ENCODE measurements around the gene NOMO2.
A peak's percentile ranks its signal among the peaks of the same experiment; 100 is the strongest.
"Not testable (repeated sequence)": the region's sequence is repeated elsewhere in the genome, so short reads cannot be mapped to it uniquely, and the experiment has no call there.

The NOMO2 gene

DNA sequence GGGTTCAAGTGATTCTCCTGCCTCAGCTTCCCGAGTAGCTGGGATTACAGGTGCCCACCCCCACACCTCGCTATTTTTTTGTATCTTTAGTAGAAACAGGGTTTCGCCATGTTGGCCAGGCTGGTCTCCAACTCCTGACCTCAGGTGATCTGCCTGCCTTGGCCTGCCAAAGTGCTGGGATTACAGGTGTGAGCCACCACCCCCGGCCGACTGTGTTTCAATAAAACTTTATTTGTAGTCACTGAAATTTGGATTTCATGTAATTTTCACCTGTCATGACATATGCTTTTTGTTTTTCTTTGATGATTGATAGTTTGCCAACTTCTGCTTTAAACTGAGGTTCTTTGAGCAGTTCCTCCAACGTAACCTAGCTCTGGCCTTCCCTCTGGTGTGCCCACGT is 12.0 kb upstream of the NOMO2 start:
- H3K27ac ChIP-seq (replicated peaks); H3K27me3 ChIP-seq (ENCODE audit: insufficient read depth, poor library complexity, severe bottlenecking); DNase-seq (ENCODE audit: low read depth in 1 of 2, low spot score in 1 of 2); H3K4me3 ChIP-seq (replicated peaks; ENCODE audit: insufficient read depth, low read length): not testable (repeated sequence)

DNA sequence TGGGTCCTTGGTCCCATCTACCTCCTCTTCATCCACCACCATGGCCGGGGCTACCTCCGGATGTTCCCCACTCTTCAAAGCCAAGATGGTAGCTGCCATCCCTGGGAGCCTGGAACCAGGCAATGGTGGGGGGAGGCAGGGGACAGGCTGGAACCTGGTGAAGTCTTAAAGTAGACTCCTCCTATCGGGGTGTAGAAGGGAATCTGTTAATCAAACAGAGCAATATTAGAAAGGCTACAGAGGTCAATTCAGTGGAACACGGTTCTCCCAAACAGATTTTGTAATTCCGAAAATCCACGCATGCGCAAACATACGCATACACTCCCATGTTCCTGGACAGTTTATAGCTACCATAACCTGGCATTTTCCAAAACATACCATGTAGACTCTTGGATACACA is 11.1 kb upstream of the NOMO2 start:
- not testable (repeated sequence) for H3K27me3 ChIP-seq (ENCODE audit: insufficient read depth, poor library complexity, severe bottlenecking); DNase-seq (ENCODE audit: low read depth in 1 of 2, low spot score in 1 of 2); H3K4me3 ChIP-seq (replicated peaks; ENCODE audit: insufficient read depth, low read length); H3K27ac ChIP-seq (replicated peaks)

DNA sequence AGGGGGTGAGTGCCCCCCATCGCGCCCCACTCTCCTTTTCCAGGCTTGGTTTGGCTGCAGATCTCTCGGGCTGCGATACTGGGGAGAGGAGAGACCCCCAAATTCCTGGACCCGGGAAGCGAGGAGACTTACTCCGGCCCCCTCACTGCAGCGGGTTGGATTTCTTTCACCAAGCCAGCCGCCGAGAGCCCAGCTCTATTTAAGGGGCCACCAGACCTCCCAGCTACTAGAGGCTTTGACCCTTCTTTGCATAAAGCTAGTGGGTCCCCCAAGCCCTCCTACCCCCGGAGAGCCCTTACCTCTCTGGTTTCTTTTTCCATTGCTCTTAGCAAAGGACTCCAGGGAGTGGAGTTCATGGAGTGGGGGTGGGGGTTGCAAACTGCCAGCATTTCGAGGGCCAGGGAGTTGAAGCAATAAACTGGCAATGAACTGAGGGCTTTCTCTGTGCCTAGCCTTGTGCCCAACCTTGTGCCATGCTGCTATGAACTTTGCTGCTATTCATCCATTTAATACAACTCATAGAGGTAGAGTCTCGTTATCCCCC is 9.5 kb upstream of the NOMO2 start:
- H3K4me3 ChIP-seq (replicated peaks; ENCODE audit: insufficient read depth, low read length); H3K27ac ChIP-seq (replicated peaks); DNase-seq (ENCODE audit: low read depth in 1 of 2, low spot score in 1 of 2): not testable (repeated sequence)

DNA sequence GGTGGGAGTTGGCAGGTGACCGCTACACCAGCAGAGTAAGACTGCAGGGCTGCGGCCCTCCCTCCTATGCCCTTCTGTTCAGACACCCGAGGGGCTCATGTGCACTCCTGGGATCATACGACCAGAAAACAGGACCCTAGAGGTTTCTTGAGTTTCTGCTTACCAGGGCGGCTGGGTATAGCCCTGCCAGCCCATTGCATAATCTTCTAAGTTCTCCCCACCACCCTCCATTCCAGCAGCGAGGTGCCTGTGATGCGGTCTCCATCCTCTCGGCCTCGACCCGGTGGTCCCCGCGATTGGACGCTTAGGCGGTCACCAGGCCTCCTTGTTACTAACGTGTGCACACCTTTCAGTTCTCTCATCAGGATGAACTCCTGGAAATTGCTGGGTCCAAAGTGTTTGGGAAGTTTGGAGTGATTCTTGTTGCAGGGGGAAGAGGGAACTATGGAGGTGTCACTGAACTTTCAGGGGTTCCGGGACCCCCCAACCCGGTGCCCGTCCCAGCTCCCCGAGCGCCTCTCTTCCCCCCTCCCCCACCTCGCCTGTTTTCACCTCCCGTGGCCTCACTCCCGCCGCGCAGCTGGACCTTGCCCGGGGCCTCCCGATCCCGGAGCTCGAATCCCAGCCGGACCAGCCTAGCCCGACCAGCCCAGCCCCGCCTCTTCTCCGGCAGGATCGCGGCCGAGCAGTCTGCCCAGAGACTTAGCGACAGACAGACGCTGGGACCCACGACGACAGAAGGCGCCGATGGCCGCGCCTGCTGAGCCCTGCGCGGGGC is 8.8 kb upstream of the NOMO2 start:
- DNase-seq (ENCODE audit: low read depth in 1 of 2, low spot score in 1 of 2); H3K4me3 ChIP-seq (replicated peaks; ENCODE audit: insufficient read depth, low read length); H3K27ac ChIP-seq (replicated peaks); H3K27me3 ChIP-seq (ENCODE audit: insufficient read depth, poor library complexity, severe bottlenecking): not testable (repeated sequence)

More for the DNA sequence above, 9.5 kb upstream of the NOMO2 start:
- not testable (repeated sequence) for H3K27me3 ChIP-seq (ENCODE audit: insufficient read depth, poor library complexity, severe bottlenecking)

DNA sequence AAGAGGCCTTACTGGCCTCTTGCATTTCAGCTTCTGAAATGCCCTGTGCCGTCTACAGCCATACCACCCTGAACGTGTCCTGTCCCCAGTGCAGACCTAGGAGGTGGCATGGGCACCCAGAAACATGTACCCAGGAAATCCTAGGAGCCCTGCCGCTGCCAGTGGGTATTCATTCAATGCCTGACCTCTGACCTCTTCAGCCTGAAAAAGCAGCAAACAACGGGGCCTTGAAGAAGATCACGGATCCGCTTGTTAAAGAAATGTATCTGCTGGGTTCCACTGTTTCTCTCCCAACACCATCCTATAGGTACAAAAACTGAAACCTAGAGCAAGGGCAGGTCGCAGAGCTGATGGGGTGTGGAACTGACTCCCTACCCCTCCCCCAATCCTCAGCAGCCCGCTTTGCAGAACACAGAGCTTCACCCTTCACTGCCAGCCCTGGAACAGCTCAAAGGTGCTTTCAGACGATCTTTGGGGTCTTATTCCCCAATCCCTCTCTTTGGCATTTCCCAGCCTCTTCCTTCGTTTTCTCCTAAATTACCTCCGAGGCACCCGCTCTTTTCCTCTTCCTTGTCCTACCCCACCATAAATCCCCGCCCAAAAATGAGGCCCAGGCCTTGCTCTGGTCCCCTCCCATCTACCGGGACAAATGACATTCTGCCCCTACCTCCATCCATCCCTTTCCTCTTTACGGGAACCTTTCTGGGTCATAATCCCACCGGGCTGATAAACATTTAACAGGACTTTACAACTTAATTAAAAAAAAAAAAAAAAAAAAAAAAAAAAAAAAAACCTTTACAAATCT is 1.3 kb downstream of the NOMO2 start:
- H3K27ac ChIP-seq (replicated peaks); H3K27me3 ChIP-seq (ENCODE audit: insufficient read depth, poor library complexity, severe bottlenecking): not testable (repeated sequence)
- peak overlapping the region; percentile 49 for H3K4me3 ChIP-seq (replicated peaks; ENCODE audit: insufficient read depth, low read length)
- DNase-seq (ENCODE audit: low read depth in 1 of 2, low spot score in 1 of 2) = peak in 1 of 2 experiments; percentile 45

DNA sequence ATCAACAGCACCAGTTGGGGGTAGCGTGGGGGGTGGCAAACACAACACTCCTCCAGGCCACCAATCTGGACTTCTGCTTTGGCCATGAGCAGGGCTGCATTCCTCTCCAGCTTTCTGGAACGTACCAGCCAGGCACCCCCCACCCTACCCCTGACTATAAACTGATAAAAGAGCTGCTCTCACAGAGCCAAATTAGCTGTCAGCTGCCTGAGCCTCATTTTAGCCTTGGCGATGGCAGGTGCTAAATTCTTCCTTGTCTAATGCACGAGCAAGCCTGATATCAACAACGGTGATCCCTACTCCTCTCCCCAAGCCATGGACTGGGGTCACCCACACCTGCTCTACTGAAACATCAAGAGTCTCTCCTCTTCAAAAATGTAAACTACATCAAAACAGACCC is 8.2 kb downstream of the NOMO2 start:
- not testable (repeated sequence) for H3K27me3 ChIP-seq (ENCODE audit: insufficient read depth, poor library complexity, severe bottlenecking)

DNA sequence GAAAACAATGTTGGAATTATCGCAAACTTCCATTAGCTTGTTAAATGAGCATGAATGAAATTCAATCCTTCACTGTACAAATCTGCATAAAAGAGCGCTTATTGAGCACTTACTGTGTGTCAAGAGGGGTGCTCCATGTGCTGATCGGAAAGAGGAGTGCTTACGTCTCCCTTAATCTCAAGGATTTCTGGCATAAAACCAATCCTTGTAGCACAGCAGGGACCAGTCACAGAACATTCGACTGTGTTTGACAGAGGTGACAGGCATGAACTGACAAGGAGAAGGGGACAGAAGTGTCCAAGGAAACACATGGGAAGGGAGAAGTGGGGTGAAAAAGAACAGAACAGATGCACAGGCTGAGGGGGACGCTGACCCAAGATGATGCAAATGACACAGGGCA is 14.5 kb downstream of the NOMO2 start:
- not testable (repeated sequence) for H3K4me3 ChIP-seq (replicated peaks; ENCODE audit: insufficient read depth, low read length); H3K27ac ChIP-seq (replicated peaks); DNase-seq (ENCODE audit: low read depth in 1 of 2, low spot score in 1 of 2); H3K27me3 ChIP-seq (ENCODE audit: insufficient read depth, poor library complexity, severe bottlenecking)

More for the DNA sequence above, 8.2 kb downstream of the NOMO2 start:
- DNase-seq (ENCODE audit: low read depth in 1 of 2, low spot score in 1 of 2); H3K27ac ChIP-seq (replicated peaks); H3K4me3 ChIP-seq (replicated peaks; ENCODE audit: insufficient read depth, low read length): not testable (repeated sequence)

DNA sequence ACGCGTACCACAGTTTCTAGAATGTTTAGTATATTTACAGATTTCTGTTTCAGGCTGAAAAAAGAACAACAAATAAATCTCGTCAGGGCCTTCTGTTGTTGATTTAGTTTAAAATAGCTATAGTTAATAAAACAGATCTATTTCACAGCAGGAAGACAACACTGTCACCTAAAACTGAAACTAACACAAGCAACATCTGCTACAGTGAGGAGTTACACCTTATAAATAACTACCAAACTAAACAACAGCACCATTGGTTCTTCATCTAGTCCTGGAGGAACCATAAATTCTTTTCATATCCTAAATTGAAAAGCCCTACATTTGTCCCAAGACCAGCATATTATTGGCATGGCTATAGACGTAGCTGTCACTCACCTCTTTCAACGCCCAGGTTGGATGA is 15.0 kb downstream of the NOMO2 start:
- H3K27ac ChIP-seq (replicated peaks); DNase-seq (ENCODE audit: low read depth in 1 of 2, low spot score in 1 of 2); H3K27me3 ChIP-seq (ENCODE audit: insufficient read depth, poor library complexity, severe bottlenecking); H3K4me3 ChIP-seq (replicated peaks; ENCODE audit: insufficient read depth, low read length): not testable (repeated sequence)

DNA sequence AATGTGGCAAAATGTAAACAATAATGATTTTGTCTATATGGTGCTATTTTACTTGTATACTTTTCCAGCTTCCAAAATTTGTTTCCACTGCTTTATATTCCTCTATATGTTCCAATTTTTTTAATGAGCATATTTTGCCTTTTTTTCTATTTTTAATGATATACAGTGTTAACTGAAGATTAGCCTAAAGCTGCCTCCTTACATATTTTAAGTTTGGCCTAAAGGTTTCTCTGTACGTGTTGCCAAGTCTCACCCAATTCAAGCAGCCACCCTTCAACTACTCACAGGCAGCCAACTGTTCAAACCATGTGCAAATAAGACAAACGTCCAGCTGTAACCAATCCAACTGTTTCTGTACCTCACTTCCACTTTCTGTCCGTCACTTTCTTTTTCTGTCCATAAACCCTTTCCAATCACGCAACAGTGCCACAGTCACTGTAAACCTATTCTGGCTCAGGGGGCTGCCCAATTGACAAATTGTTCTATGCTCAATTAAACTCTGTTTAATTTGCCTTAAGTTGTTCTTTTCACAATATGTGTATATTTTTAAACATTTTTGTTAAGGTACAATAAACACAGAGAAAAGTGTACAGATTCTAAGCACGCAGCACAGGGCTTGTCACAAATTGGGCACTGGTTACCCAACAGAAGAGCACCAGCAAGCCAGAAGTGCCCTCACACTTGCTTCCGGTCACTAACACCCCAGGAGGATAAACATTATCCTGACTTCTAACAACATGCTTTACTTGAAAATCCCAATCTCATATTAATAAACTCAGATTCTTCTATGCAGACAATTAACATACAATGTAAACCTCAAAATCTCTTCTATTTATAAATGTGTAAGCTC is 17.4 kb downstream of the NOMO2 start:
- H3K4me3 ChIP-seq (replicated peaks; ENCODE audit: insufficient read depth, low read length); H3K27ac ChIP-seq (replicated peaks); H3K27me3 ChIP-seq (ENCODE audit: insufficient read depth, poor library complexity, severe bottlenecking); DNase-seq (ENCODE audit: low read depth in 1 of 2, low spot score in 1 of 2): not testable (repeated sequence)

DNA sequence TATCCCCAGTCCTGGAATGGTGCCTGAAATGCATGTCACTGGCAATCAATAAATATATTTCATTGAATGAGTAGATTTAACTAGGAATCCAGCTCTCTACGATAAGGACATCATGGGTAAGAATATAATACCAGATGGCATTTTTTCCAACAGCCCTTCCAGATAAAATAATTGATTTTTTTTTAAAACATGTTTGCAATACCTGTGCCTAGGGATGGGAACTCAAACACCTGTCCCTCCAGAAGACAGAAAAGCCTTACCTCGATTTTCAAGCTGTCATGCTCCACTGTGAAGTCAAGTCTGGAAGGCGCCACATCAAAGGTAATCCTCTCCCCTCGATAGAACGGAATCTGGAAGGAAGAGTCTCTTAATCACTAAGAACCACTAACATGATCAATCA is 20.0 kb downstream of the NOMO2 start:
- not testable (repeated sequence) for H3K4me3 ChIP-seq (replicated peaks; ENCODE audit: insufficient read depth, low read length); H3K27me3 ChIP-seq (ENCODE audit: insufficient read depth, poor library complexity, severe bottlenecking); H3K27ac ChIP-seq (replicated peaks); DNase-seq (ENCODE audit: low read depth in 1 of 2, low spot score in 1 of 2)

DNA sequence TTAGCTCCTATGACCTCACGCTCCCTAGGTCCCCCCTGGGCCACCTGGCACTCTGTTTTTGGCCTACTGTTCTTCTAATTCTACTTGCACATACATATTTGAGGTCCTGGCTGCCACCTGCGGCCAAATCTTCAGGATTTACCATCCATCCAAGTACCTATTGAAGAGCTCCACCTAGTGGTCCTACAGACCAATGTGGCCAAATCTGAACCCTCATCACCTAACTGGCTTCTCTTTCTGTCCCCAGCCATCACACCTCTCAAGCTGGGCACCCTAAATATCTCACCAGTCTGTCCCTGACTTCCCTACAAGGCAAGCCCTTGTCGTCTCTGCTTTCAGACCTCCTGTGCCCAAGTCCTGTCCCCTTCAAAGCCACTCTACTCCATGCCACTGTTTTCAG is 24.9 kb downstream of the NOMO2 start:
- H3K4me3 ChIP-seq (replicated peaks; ENCODE audit: insufficient read depth, low read length); H3K27me3 ChIP-seq (ENCODE audit: insufficient read depth, poor library complexity, severe bottlenecking); H3K27ac ChIP-seq (replicated peaks); DNase-seq (ENCODE audit: low read depth in 1 of 2, low spot score in 1 of 2): not testable (repeated sequence)

DNA sequence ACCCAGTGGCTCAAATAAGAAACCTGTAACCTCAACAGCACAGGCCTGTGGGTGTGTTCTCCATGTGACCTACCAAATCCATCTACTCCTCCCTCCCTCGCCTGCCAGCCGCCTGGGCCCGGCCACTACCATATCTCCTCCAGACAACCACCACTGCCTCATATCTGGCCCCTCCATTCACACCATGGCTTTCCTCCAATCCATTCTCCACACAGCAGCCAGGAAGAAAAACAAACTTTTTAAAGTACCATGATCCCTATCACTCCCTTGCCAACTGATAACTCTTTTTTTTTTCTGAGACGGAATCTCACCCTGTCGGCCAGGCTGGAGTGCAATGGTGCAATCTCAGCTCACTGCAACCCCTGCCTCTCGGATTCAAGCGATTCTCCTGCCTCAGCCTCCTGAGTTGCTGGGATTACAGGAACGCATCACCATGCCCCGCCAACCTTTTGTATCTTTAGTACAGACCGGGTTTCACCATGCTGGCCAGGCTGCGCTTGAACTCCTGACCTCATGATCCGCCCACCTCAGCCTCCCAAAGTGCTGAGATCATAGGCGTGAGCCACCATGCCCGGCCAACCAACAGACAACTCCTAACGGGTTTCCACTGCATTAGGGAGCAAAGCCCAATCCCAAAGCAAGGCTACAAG is 26.3 kb downstream of the NOMO2 start:
- not testable (repeated sequence) for DNase-seq (ENCODE audit: low read depth in 1 of 2, low spot score in 1 of 2); H3K4me3 ChIP-seq (replicated peaks; ENCODE audit: insufficient read depth, low read length); H3K27ac ChIP-seq (replicated peaks); H3K27me3 ChIP-seq (ENCODE audit: insufficient read depth, poor library complexity, severe bottlenecking)

DNA sequence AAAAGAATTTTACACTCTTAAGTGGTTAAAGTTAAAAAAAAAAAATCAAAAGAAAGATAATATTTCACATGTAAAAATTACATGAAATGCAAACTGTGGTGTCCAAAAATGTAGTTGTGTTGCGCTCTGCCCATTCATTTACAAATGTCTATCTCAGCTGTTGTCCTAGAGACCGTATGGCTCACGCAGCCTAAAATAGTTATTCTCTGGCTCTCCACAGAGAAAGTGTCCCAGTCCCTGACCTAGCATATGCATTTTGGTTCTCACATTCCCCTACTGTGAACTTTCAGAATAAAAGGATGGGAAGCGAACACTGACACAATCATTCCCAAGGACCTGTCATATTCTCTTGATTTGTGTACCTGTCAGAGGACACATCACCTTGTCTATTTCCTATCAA is 27.6 kb downstream of the NOMO2 start:
- not testable (repeated sequence) for DNase-seq (ENCODE audit: low read depth in 1 of 2, low spot score in 1 of 2); H3K4me3 ChIP-seq (replicated peaks; ENCODE audit: insufficient read depth, low read length); H3K27me3 ChIP-seq (ENCODE audit: insufficient read depth, poor library complexity, severe bottlenecking); H3K27ac ChIP-seq (replicated peaks)

DNA sequence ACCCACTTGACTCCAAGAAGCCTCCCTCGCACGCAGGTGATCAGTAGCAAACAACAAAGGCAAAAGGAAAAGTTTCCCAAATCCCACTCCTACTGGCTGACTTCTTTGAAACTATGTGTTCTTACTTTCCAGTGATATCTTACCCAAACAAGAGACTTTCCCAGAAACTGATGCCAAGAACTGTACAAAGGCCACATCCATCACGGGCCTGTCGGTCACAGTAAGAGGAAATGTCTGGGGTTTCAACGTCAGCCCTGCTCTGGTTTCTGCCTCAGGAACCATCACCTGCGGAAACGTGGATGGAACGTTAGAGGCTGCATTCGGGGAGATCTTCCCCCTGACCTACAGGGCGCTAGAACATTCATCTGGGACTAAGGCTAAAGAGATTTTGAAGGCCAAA is 30.6 kb downstream of the NOMO2 start:
- H3K27me3 ChIP-seq (ENCODE audit: insufficient read depth, poor library complexity, severe bottlenecking); H3K27ac ChIP-seq (replicated peaks); DNase-seq (ENCODE audit: low read depth in 1 of 2, low spot score in 1 of 2); H3K4me3 ChIP-seq (replicated peaks; ENCODE audit: insufficient read depth, low read length): not testable (repeated sequence)
